Urinary bladder (tissue), 4 donors: ENCODE measurements around the gene FTSJ3. TPM values are rescaled to one million over a fixed set of nuclear protein-coding genes. Genes with fewer than 3 reads are reported as not detected.

Experiments
- DNase-seq: peaks from one replicate; pipeline ENCODE4 v3.0.0-alpha.2; 2015; ENCODE audit errors: extremely low spot score
- H3K27ac ChIP-seq: one replicate; pipeline ENCODE4 v1.5.1; 2013; ENCODE audit warnings: low read depth, mild to moderate bottlenecking, moderate library complexity
- H3K36me3 ChIP-seq: one replicate; pipeline ENCODE4 v1.6.1; 2013; ENCODE audit warnings: mild to moderate bottlenecking, moderate library complexity; ENCODE audit not compliant: insufficient read depth
- H3K4me1 ChIP-seq: one replicate; pipeline ENCODE4 v1.6.1; 2013; ENCODE audit warnings: mild to moderate bottlenecking, moderate library complexity; ENCODE audit not compliant: insufficient read depth
- H3K4me3 ChIP-seq: one replicate; pipeline ENCODE4 v1.5.1; 2013; ENCODE audit warnings: low read depth, low read length
- WGBS: extraction: QIAGEN DNeasy Blood & Tissue Kit; methylation state at CpG from one replicate; pipeline ENCODE4 v1.1.7; 2013; 5-methylcytosine and 5-hydroxymethylcytosine counted together
- polyA plus RNA-seq: library from polyadenylated mRNA; stranded (reverse); fragments of 200-250 nt; gene quantifications from one replicate; pipeline ENCODE4 v1.2.3, GENCODE V29; 2013
- total RNA-seq: library from RNA; depleted of rRNA; stranded (reverse); fragments of >200 nt; gene quantifications from one replicate; pipeline ENCODE4 v1.2.3, GENCODE V29; 2014
- donor health status: healthy with polysubstance abuse.
- donor health status: healthy.

FTSJ3 gene
- total and polyA plus RNA-seq, 2 donors: 27.1 to 38.0 TPM

- H3K27ac ChIP-seq: no peak overlapping the region
- DNase-seq: no peak
- 2% methylated on average over 4 of the region's 4 CpGs for WGBS
- peaks cover 1% of the 10 kb centered on the region for H3K4me1 ChIP-seq
- peak overlapping the region; percentile 91 for H3K4me3 ChIP-seq
- no peaks in the 10 kb centered on the region for H3K36me3 ChIP-seq
Measured at GRCh38 chr17:63774969-63775265, 52.5 kb downstream of the FTSJ3 start.

DNA sequence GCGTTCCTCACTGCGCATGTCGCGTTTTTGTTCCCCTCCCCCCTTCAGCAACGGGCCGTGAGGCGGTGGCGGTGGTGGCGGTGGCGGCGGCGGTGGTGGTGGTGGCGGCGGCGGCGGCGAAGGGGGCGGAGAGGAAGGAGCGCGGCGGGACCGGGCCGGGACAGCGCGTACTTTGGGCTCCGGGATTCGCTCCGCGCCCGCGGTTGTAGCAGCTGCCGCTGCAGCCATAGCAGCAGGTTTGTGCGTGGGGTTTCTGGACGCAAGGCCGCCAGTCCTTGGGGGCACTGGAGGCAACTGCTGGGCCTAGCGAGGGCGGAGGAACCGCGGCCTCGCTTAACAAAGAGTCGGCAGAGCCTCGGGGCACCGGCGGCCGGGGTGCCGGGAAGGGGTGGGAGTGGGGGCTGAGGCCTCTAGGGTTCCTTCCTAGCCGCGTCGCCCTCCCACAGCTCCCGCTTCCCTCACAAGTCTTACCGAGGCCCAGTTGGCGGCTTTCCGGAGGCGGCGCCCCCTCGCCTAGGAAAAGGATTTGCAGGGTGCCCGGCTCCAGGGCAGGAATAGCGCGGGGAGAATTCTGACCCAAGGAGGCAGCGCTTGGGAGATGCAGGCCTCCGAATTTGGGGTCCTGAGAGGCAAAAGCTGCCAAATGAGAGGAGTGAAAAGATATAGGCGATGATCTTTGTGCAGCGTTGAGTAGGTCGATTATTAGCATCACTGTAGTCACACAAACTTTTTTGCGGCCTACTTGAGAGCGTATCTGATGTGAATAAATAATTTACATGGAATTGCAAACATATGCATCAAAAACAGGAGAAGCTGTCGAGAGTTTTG, 53.1 kb downstream of the FTSJ3 start, which contains the start of gene DDX42:
DDX42 (plus strand) TSS at position 30 of the 828 bp plus-strand sequence. CDS start 12,880 bp downstream, outside the sequence.
- WGBS: under 1% methylated on average over 63 of the region's 67 CpGs
- Histone ChIP-seq H3K4me1 (peaks cover 1% of the 10 kb centered on the region), H3K27ac (peak within 1 kb of the TSS; percentile 99), H3K36me3 (no peaks in the 10 kb centered on the region), H3K4me3 (peak within 1 kb of the TSS; percentile 91)
- peak; percentile 1 for DNase-seq

DNA sequence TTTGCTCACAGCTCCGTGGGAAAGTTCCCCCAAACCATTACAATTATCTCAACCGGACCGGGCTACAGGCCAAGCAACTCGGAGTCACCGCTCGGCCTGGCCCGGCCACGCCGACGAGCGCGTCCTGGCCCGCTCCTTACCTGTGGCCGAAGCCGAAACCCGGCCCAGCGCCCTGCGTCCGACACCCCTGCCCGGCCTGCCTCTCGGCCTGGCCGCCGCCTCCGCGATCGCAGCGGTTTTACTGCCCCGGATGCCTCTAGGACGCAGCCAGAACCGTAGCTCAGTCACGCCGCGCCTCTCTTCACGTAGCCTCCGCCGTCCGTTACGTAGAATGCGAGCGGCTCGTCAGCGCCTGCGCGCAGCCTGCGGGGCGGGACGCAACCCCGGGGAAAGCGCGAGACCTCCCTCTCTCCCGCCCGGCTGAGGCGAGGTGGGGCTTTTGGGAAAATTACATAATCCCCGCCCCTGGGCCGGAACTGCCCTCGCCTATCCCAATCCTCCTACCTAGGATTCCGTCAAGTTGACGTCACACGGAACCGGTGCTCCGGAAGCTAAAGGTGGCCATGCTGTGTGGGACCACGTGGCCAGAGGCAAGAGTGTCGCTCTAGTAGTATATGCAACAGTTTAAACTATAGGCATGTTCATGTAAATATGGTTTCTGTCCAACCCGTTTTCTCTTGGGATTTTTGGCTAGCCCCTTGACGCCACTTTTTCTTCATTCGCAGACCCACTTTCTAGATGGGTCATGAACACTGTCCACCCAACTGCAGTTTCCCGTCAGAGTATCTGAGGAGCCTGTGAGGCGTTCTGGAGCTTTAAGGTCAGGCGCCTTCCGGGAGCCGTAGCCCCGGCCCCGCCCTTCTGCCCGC, 54.0 kb downstream of the FTSJ3 start, which contains the start of gene CCDC47:
CCDC47 (minus strand) TSS at position 326 of the 869 bp plus-strand sequence. CDS start 7,422 bp downstream, outside the sequence.
- Histone ChIP-seq H3K4me3 (peak within 1 kb of the TSS; percentile 91), H3K4me1 (peaks cover 1% of the 10 kb centered on the region), H3K27ac (peak within 1 kb of the TSS; percentile 99), H3K36me3 (no peaks in the 10 kb centered on the region)
- DNase-seq: peak; percentile 99
- under 1% methylated on average over 74 of the region's 74 CpGs for WGBS

DNA sequence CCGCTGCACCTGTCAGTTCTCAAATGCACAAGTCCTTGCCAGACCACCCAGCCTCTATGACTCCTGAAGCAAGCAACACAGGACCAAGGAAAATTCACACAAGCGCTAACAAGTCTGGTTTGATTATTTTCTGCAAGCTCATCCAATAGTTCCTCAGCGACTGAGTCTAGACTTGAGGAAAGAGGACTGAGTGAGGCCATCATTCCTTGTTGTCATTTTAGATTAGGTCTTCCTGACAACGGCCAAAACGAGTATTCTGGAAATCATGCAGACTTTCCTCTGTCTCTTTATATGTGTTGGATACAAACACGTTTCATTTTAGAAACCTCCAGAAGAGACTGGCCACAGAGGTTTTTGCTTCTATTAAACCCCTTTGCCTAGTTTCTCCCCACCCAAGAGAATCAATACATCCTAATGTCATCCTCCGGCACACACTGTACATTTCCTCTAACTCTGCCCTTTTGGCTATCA, 54.6 kb downstream of the FTSJ3 start:
- Histone ChIP-seq H3K4me3 (peak overlapping the region; percentile 65), H3K27ac (peak overlapping the region; percentile 99), H3K36me3 (no peaks in the 10 kb centered on the region), H3K4me1 (peaks cover 1% of the 10 kb centered on the region)
- peak; percentile 29 for DNase-seq
- WGBS: 4% methylated on average over 7 of the region's 7 CpGs

Other genes starting within 250 kb of the FTSJ3 start
- gene TACO1, start 226.8 kb downstream of the FTSJ3 start, total RNA-seq: 6.7 TPM
- 18.0 TPM for gene TACO1, start 226.8 kb downstream of the FTSJ3 start, polyA plus RNA-seq
- gene MAP3K3, start 205.2 kb downstream of the FTSJ3 start, total RNA-seq: 40.5 TPM
- 40.9 TPM for gene MAP3K3, start 205.2 kb downstream of the FTSJ3 start, polyA plus RNA-seq
- gene LIMD2, start 127.5 kb downstream of the FTSJ3 start, total RNA-seq: 9.4 TPM
- 12.0 TPM for gene LIMD2, start 127.5 kb downstream of the FTSJ3 start, polyA plus RNA-seq
- gene STRADA, start 85.9 kb downstream of the FTSJ3 start, total RNA-seq: 41.7 TPM
- gene STRADA, start 85.9 kb downstream of the FTSJ3 start, polyA plus RNA-seq: 24.9 TPM
- gene CCDC47, start 54.1 kb downstream of the FTSJ3 start, total RNA-seq: 63.6 TPM
- gene CCDC47, start 54.1 kb downstream of the FTSJ3 start, polyA plus RNA-seq: 53.8 TPM
- 138 TPM for gene DDX42, start 53.5 kb downstream of the FTSJ3 start, total RNA-seq
- gene DDX42, start 53.5 kb downstream of the FTSJ3 start, polyA plus RNA-seq: 67.3 TPM
- 25.2 TPM for gene PSMC5, start 232 bp downstream of the FTSJ3 start, total RNA-seq
- gene PSMC5, start 232 bp downstream of the FTSJ3 start, polyA plus RNA-seq: 183 TPM
- 58.1 TPM for gene SMARCD2, start 15.0 kb upstream of the FTSJ3 start, total RNA-seq
- 95.0 TPM for gene SMARCD2, start 15.0 kb upstream of the FTSJ3 start, polyA plus RNA-seq
- gene CSH2, start 46.0 kb upstream of the FTSJ3 start, total RNA-seq: not detected
- gene CSH2, start 46.0 kb upstream of the FTSJ3 start, polyA plus RNA-seq: not detected
- not detected for gene GH2, start 54.3 kb upstream of the FTSJ3 start, total RNA-seq
- gene GH2, start 54.3 kb upstream of the FTSJ3 start, polyA plus RNA-seq: not detected
- 0.42 TPM for gene CSH1, start 68.9 kb upstream of the FTSJ3 start, total RNA-seq
- not detected for gene CSH1, start 68.9 kb upstream of the FTSJ3 start, polyA plus RNA-seq
- gene CSHL1, start 83.6 kb upstream of the FTSJ3 start, total RNA-seq: not detected
- not detected for gene CSHL1, start 83.6 kb upstream of the FTSJ3 start, polyA plus RNA-seq
- gene GH1, start 91.2 kb upstream of the FTSJ3 start, total RNA-seq: not detected
- gene GH1, start 91.2 kb upstream of the FTSJ3 start, polyA plus RNA-seq: 0.11 TPM
- gene CD79B, start 104.7 kb upstream of the FTSJ3 start, total RNA-seq: 1.3 TPM
- gene CD79B, start 104.7 kb upstream of the FTSJ3 start, polyA plus RNA-seq: 7.2 TPM
- gene SCN4A, start 145.3 kb upstream of the FTSJ3 start, total RNA-seq: 1.6 TPM
- gene SCN4A, start 145.3 kb upstream of the FTSJ3 start, polyA plus RNA-seq: 0.65 TPM
- gene PRR29, start 170.7 kb upstream of the FTSJ3 start, total RNA-seq: 0.42 TPM
- 0.34 TPM for gene PRR29, start 170.7 kb upstream of the FTSJ3 start, polyA plus RNA-seq
- gene ICAM2, start 193.0 kb upstream of the FTSJ3 start, total RNA-seq: 29.0 TPM
- 38.3 TPM for gene ICAM2, start 193.0 kb upstream of the FTSJ3 start, polyA plus RNA-seq